Measurements from ENCODE around the gene TSACC.

DNA sequence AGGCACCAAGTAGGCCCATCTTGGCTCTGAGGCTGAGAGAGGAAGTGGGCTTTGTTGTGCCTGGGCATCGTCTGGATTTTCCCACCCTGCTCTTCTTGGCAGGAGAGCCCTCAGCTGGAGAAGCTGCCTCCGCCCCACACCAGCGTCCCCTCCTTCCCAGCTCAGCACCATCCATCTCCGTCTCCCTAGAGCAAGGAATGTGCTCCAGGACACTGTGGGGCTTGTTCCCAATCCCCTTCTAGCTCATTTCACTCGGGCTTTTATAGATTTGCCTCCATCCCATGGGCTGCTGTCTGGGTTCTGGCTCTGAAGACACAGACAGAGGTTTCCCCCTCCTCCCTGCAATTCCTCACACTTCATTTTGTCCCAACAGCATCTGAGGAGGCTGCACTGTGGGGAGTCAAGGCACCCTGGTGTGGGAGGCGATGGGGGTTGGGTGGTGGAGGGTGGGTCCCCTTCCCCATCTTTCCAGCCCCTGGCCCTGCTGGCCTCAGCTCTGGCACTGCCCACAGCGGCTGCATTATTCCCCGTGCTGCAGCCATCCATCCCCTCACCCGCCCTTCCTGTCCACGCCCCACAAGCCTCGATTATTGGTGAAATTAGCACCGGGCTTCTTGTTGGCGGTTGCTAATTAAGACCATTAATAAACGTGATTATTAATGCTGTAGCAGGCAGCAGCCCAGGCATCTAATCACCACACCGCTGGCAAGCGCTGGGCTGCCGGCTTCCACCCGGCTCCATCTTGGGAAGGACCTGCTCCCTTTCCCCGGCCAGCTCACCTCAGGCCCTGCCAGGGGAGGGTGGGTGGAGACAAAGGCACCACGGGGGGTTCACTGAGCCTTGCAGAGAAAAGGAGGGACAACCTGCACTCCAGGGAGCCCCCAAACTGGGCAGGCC, 52.4 kb downstream of the TSACC start:
- TF ChIP-seq CTCF (conservative IDR thresholded peaks at IDR 0.05; ENCODE audit: low read depth, low read length) (no peak), EZH2 (IDR thresholded peaks at IDR 0.05; ENCODE audit: borderline replicate concordance, low read depth, low read length, poor library complexity, severe bottlenecking) (no peak)
